ENCODE results near the gene BABAM2.

GRCh38 chr2:27873091-27873490 lies 17.4 kb upstream of the BABAM2 start:
- TF ChIP-seq CTCF (IDR thresholded peaks at IDR 0.05; ENCODE audit: insufficient read depth, low read length, poor library complexity, severe bottlenecking) (no peak), EZH2phosphoT487 (conservative IDR thresholded peaks at IDR 0.05; ENCODE audit: low read length) (no peak)

All from SU-DHL-6 (cell line).